GM23338 (cell line): ENCODE measurements around the gene CHMP3.

Source experiments
- CREB1 ChIP-seq: fragments of 250-450 bp; sonication (Bioruptor Pico); IDR thresholded peaks from 2 replicates; pipeline ENCODE4 v1.5.0; 2020; ENCODE audit warnings: low read depth, mild to moderate bottlenecking, moderate library complexity
- CTCF ChIP-seq, 2 experiments: fragments of 200-600 bp in 1 of 2; sonication (generic) in 1 of 2; conservative IDR thresholded peaks; 2 replicates each; pipeline versions ENCODE4 v1.5.1 to v1.6.1; 2016 to 2017; ENCODE audit warnings: antibody characterized with exemption in 2 of 2, low read depth in 2 of 2, mild to moderate bottlenecking in 2 of 2, moderate library complexity in 1 of 2
- ETS1 ChIP-seq: IDR thresholded peaks from 2 replicates; pipeline ENCODE4 v1.6.1; 2016; ENCODE audit warnings: antibody characterized with exemption
- EZH2 ChIP-seq: fragments of 200-600 bp; sonication (generic); IDR thresholded peaks from one replicate; pipeline ENCODE4 v1.8.0; 2017; ENCODE audit warnings: antibody characterized with exemption, mild to moderate bottlenecking, low read depth; ENCODE audit not compliant: unreplicated experiment
- EZH2phosphoT487 ChIP-seq: fragments of 200-600 bp; sonication (generic); IDR thresholded peaks from one replicate; pipeline ENCODE4 v1.8.1; 2018; ENCODE audit warnings: antibody characterized with exemption; ENCODE audit not compliant: unreplicated experiment
- JUNB ChIP-seq: IDR thresholded peaks from one replicate; pipeline ENCODE4 v1.6.1; 2016; ENCODE audit warnings: antibody characterized with exemption; ENCODE audit not compliant: unreplicated experiment
- NANOG ChIP-seq: IDR thresholded peaks from 2 replicates; pipeline ENCODE4 v1.6.1; 2016; ENCODE audit warnings: antibody characterized with exemption, borderline replicate concordance
- POLR2AphosphoS5 ChIP-seq: IDR thresholded peaks from 2 replicates; pipeline ENCODE4 v1.6.1; 2016; ENCODE audit warnings: antibody characterized with exemption, low read depth
- REST ChIP-seq: IDR thresholded peaks from one replicate; pipeline ENCODE4 v1.6.1; 2018; ENCODE audit warnings: antibody characterized with exemption; ENCODE audit not compliant: unreplicated experiment
- STAT1 ChIP-seq: IDR thresholded peaks from one replicate; pipeline ENCODE4 v1.6.1; 2016; ENCODE audit warnings: antibody characterized with exemption; ENCODE audit not compliant: unreplicated experiment
- ZNF114 ChIP-seq: fragments of 250-450 bp; sonication (Bioruptor Pico); IDR thresholded peaks from 2 replicates; pipeline ENCODE4 v1.5.0; 2020; ENCODE audit warnings: mild to moderate bottlenecking, moderate library complexity
- ZNF331 ChIP-seq: fragments of 250-450 bp; sonication (Bioruptor Pico); IDR thresholded peaks from 2 replicates; pipeline ENCODE4 v1.5.0; 2020; ENCODE audit warnings: low read depth, mild to moderate bottlenecking, moderate library complexity

- TF ChIP-seq CTCF (conservative IDR thresholded peaks at IDR 0.05; ENCODE audit: low read depth in 2 of 2) (no peak), EZH2phosphoT487 (no peak), EZH2 (no peak), POLR2AphosphoS5 (no peak), REST (no peak), ZNF331 (CRISPR knock-in tag) (no peak), STAT1 (no peak), CREB1 (CRISPR knock-in tag) (no peak), JUNB (no peak), ETS1 (no peak), ZNF114 (CRISPR knock-in tag) (no peak), NANOG (no peak)
Observed at GRCh38 chr2:86556508-86556907, 6.7 kb downstream of the CHMP3 start.
